Stimulated activated CD4-positive, alpha-beta T cell treated with anti-CD3 and anti-CD28 coated beads, Interleukin-1b, Interleukin-23, amount 100 ng/mL, for 4 hours (primary cell): ENCODE data around the gene MTERF1.
"Not testable (repeated sequence)": the region's sequence is repeated elsewhere in the genome, so short reads cannot be mapped to it uniquely, and the experiment has no call there.

Experiments used
- DNase-seq, 2 donors: peaks; one replicate each; pipeline ENCODE4 v3.0.0-alpha.2; 2020; ENCODE audit warnings: low read depth in 2 of 2

Gene MTERF1

GRCh38 chr7:91880413-91881241, at the start of gene MTERF1:
TSS of gene MTERF1 (minus strand) at chr7:91880702. CDS start at chr7:91880083, 619 bp downstream.
- peak; percentile 93 to 96 for DNase-seq

- no peak for DNase-seq
These were observed 49.0 kb upstream of the MTERF1 start for GRCh38 chr7:91929463-91929862.

GRCh38 chr7:91927912-91928311, 47.4 kb upstream of the MTERF1 start:
- DNase-seq, result no peak

- DNase-seq, result no peak
These were observed 42.4 kb upstream of the MTERF1 start for GRCh38 chr7:91922857-91923256.

- no peak for DNase-seq
These were observed 37.9 kb upstream of the MTERF1 start for GRCh38 chr7:91918356-91918755.

- DNase-seq, result no peak
These were observed 35.5 kb upstream of the MTERF1 start for GRCh38 chr7:91916051-91916440.

GRCh38 chr7:91915401-91916050, 35.0 kb upstream of the MTERF1 start:
- no peak for DNase-seq

GRCh38 chr7:91913612-91914011, 33.1 kb upstream of the MTERF1 start:
- DNase-seq, result no peak

GRCh38 chr7:91912494-91912893, 32.0 kb upstream of the MTERF1 start:
- DNase-seq, result no peak

GRCh38 chr7:91911121-91911520, 30.6 kb upstream of the MTERF1 start:
- DNase-seq, result no peak

- no peak for DNase-seq
These were observed 29.7 kb upstream of the MTERF1 start for GRCh38 chr7:91910171-91910570.

- DNase-seq, result no peak
These were observed 19.1 kb upstream of the MTERF1 start for GRCh38 chr7:91899563-91899962.

- DNase-seq, result no peak
These were observed 17.9 kb upstream of the MTERF1 start for GRCh38 chr7:91898240-91898992.

GRCh38 chr7:91894781-91895480, 14.4 kb upstream of the MTERF1 start:
- DNase-seq, result no peak

- DNase-seq, result not testable (repeated sequence)
These were observed 13.2 kb upstream of the MTERF1 start for GRCh38 chr7:91893699-91894098.

GRCh38 chr7:91892821-91893340, 12.4 kb upstream of the MTERF1 start:
- DNase-seq, result no peak

GRCh38 chr7:91892099-91892705, 11.7 kb upstream of the MTERF1 start:
- no peak for DNase-seq

GRCh38 chr7:91888271-91889175, 8.0 kb upstream of the MTERF1 start:
- not testable (repeated sequence) for DNase-seq

- DNase-seq, result not testable (repeated sequence)
These were observed 7.1 kb upstream of the MTERF1 start for GRCh38 chr7:91887336-91888213.
